SK-N-MC (cell line): ENCODE data around the gene SPEF1.

ENCODE experiments used
- DNase-seq: peaks from one replicate; pipeline ENCODE4 v3.0.0-alpha.2; 2011; ENCODE audit warnings: low read depth, low spot score
- H3K27ac ChIP-seq: fragments of 200-600 bp; sonication (generic); 2 replicates; pipeline ENCODE4 v1.5.1; 2016; ENCODE audit warnings: mixed run types
- H3K36me3 ChIP-seq: fragments of 200-600 bp; sonication (generic); 2 replicates; pipeline ENCODE4 v1.6.1; 2017; ENCODE audit warnings: antibody characterized with exemption, low read length, mixed read lengths; ENCODE audit not compliant: insufficient read depth
- H3K4me3 ChIP-seq: fragments of 200-600 bp; sonication (generic); 2 replicates; pipeline ENCODE4 v1.5.1; 2016
- H3K9ac ChIP-seq: fragments of 200-600 bp; sonication (generic); 2 replicates; pipeline ENCODE4 v1.8.0; 2017; ENCODE audit warnings: mixed run types, mixed read lengths; ENCODE audit not compliant: insufficient read length
- H3K9me3 ChIP-seq: fragments of 200-600 bp; sonication (generic); 2 replicates; pipeline ENCODE4 v1.6.1; 2017; ENCODE audit warnings: low read depth, mild to moderate bottlenecking, antibody characterized with exemption, low read length, moderate library complexity, mixed read lengths
- EZH2 ChIP-seq: fragments of 200-600 bp; sonication (generic); IDR thresholded peaks from one replicate; pipeline ENCODE4 v1.6.1; 2017; ENCODE audit warnings: antibody characterized with exemption
- FOXP2 ChIP-seq: optimal IDR thresholded peaks from 2 replicates; pipeline ENCODE3; 2011; ENCODE audit warnings: mild to moderate bottlenecking, moderate library complexity; ENCODE audit not compliant: insufficient read depth; ENCODE audit errors: extremely low read length, control extremely low read depth
- POLR2AphosphoS5 ChIP-seq: IDR thresholded peaks from 2 replicates; pipeline ENCODE4 v1.6.1; 2012; ENCODE audit warnings: mild to moderate bottlenecking, low read depth, low read length, borderline replicate concordance

SPEF1 gene

DNA sequence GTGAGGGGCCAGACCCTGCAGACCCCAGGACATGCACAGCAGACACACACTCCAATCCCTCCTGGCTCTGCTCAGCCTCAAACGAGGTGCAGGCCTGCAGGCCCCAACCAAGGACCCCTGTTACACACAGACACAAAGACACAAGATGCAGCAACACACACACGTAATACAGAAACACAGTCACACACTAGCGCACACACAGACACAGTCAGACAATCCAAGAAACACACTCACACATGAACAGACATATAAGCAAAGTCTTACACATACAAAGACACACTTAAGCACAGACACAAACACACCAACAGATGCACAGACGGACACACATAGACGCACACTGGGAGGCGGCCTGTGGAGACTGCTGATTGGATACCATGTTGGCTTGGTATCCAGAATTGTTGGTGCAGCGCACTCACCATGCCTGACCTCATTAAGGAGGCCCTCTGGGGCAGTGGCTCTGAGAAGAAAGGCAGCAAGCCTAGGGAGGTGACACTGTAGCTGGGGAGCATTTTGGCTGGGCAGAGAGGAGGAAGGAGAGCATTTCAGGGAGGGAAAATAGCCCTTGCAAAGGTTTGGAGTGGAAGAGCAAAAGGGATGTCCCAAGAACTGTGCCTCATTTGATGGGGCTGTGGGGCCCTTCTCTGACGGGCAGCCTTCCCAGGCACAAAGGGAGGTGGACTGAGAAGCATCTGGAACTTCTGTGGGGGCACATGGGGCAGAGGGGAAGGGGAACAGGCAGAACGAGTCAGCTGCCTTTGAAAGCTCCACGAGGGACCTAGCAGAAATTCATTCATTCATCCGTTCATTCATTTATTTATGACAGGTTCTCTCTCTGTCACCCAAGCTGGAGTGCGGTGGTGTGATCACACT lies 50.2 kb downstream of the SPEF1 start:
- Histone ChIP-seq H3K9ac (no peak overlapping the region), H3K4me3 (no peak overlapping the region), H3K9me3 (no peaks in the 10 kb centered on the region), H3K36me3 (no peaks in the 10 kb centered on the region), H3K27ac (no peak overlapping the region)
- DNase-seq: no peak
- TF ChIP-seq FOXP2: no peak
- no peak for TF ChIP-seq EZH2
- no peak for TF ChIP-seq POLR2AphosphoS5

DNA sequence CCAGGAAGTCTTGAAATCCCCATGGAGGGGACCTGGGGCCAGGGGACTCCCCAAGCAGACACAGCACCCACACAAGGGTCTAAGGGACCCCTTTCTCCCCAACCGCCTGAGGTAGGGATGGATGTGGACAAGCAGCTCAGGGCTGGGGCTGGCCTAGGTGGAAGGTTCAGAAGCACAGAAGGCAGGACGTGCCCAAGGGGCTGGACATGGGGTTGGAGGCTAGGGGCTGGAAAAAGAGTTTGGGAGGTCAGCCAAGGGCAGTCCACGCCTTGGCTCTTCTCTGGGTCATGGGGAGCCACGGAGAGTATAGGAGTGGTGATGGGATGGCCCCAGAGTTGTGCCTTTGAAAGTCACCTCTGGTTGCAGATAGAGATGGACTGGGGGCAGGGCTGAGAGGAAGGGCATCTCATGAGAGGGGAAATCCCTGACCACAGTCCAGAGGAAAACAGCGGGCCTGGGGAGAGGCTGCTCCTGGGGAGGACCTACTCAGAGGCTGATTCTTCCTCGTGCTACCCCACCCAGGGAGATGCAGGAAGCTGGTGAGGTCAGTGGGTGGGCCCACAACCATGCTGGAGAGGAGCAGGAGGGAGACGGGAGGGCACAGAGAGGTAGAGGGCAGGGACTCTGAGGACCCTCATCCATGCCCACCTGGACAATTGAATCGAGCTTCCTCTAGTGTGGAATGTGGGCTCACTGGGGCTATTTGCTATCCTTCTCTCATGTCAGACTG lies 51.3 kb downstream of the SPEF1 start:
- Histone ChIP-seq H3K36me3 (no peaks in the 10 kb centered on the region), H3K9ac (no peak overlapping the region), H3K27ac (no peak overlapping the region), H3K9me3 (no peaks in the 10 kb centered on the region), H3K4me3 (no peak overlapping the region)
- no peak for DNase-seq
- TF ChIP-seq EZH2: no peak

DNA sequence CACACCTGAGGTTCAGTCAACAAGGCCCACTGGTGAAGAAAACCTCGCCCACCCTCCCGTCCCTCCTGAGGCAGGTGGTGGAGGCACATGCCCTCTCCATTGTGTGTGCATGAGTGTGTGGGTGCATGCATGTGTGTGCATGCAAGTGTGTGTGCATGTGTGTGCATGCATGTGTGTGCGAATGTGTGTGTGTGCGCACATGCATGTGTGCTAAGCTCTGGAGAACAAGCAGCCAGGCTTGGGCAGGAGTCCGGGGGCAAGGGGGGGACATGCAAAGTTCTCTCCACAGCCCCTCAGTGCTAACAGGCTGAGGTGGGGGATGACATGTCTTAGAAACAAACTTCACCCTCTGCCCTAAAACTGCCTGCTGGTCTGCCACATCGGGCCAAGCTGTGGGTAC lies 51.9 kb downstream of the SPEF1 start:
- no peak overlapping the region for H3K9ac ChIP-seq
- no peak for DNase-seq
- H3K9me3 ChIP-seq: no peaks in the 10 kb centered on the region
- H3K27ac ChIP-seq: no peak overlapping the region
- TF ChIP-seq POLR2AphosphoS5 (no peak), FOXP2 (no peak), EZH2 (no peak)
- no peak overlapping the region for H3K4me3 ChIP-seq
- no peaks in the 10 kb centered on the region for H3K36me3 ChIP-seq

DNA sequence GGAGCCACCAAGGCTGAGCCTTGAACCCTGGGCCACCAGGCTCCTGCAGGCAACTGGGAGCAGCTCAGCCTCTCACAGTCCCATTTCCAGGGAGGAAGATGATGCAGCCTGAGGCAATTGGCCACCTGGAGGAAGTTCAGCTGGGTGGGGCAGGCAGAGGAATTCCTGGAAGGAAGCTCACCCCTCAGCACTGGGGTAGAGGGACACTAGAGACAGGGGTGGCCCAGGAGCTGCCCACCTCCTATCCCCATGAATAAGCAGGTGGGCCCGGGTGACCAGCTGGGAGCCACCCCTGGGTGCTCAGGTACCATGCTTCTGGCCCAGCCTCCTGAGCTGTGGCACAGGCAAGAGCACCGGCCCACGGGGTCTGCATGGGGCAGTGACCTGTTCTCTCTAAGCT lies 52.4 kb downstream of the SPEF1 start:
- Histone ChIP-seq H3K9ac (no peak overlapping the region), H3K9me3 (no peaks in the 10 kb centered on the region), H3K27ac (no peak overlapping the region), H3K4me3 (no peak overlapping the region), H3K36me3 (no peaks in the 10 kb centered on the region)
- DNase-seq: no peak
- TF ChIP-seq EZH2 (no peak), POLR2AphosphoS5 (no peak), FOXP2 (no peak)

- no peak overlapping the region for H3K4me3 ChIP-seq
- no peak overlapping the region for H3K9ac ChIP-seq
- no peak for DNase-seq
- no peak overlapping the region for H3K27ac ChIP-seq
- H3K36me3 ChIP-seq: no peaks in the 10 kb centered on the region
- TF ChIP-seq POLR2AphosphoS5: no peak
- TF ChIP-seq FOXP2: no peak
- H3K9me3 ChIP-seq: no peaks in the 10 kb centered on the region
These were observed 52.9 kb downstream of the SPEF1 start for GRCh38 chr20:3728354-3728753.
